Measurements from ENCODE around the gene RPL10A. TPM values are rescaled to one million over a fixed set of nuclear protein-coding genes. Genes with fewer than 3 reads are reported as not detected.

RPL10A gene
- total and polyA plus RNA-seq, 7 experiments from 2014 or later, result 1,203 to 2,381 (median 1,713) TPM

Small RNA genes within 50 kb of the gene (microRNA-seq; reads per million reads assigned to microRNA genes)
- not detected for gene MIR7111 (ENCODE audit: borderline microRNAs expressed)

Other genes with a start within 250 kb of the RPL10A start
- gene ZNF76, start 208.7 kb upstream of the RPL10A start, total RNA-seq, result 100 to 1,000 TPM in 2 of 5 experiments, 10 to 100 TPM in 3; 44.4 to 110 (median 77.2) TPM
- 10 to 100 TPM; 20.6 to 42.0 TPM for gene ZNF76, start 208.7 kb upstream of the RPL10A start, polyA plus RNA-seq
- 100 to 1,000 TPM; 219 to 250 (median 225) TPM for gene DEF6, start 170.6 kb upstream of the RPL10A start, total RNA-seq
- gene DEF6, start 170.6 kb upstream of the RPL10A start, polyA plus RNA-seq, result 100 to 1,000 TPM; 113 to 234 TPM
- gene PPARD, start 125.8 kb upstream of the RPL10A start, total RNA-seq, result 10 to 100 TPM; 29.3 to 47.1 (median 36.0) TPM
- 10 to 100 TPM in 1 of 2 donors, 1 to 10 TPM in 1; 7.3 to 20.2 TPM for gene PPARD, start 125.8 kb upstream of the RPL10A start, polyA plus RNA-seq
- 10 to 100 TPM in 1 of 5 experiments, 1 to 10 TPM in 4; 3.1 to 12.0 (median 6.4) TPM for gene FANCE, start 16.1 kb upstream of the RPL10A start, total RNA-seq
- gene FANCE, start 16.1 kb upstream of the RPL10A start, polyA plus RNA-seq, result 1 to 10 TPM; 3.4 to 7.5 TPM
- gene TEAD3, start 28.7 kb downstream of the RPL10A start, total RNA-seq, result under 1 TPM in 3 of 5 experiments, not detected in 2; 0.16 to 0.27 (median 0.24) TPM
- under 1 TPM in 1 of 2 donors, not detected in 1; 0.10 TPM for gene TEAD3, start 28.7 kb downstream of the RPL10A start, polyA plus RNA-seq
- gene TULP1, start 44.5 kb downstream of the RPL10A start, total RNA-seq, result not detected
- gene TULP1, start 44.5 kb downstream of the RPL10A start, polyA plus RNA-seq, result not detected
- gene FKBP5, start 220.5 kb downstream of the RPL10A start, total RNA-seq, result 10 to 100 TPM; 56.7 to 83.3 (median 79.4) TPM
- 100 to 1,000 TPM; 101 to 324 TPM for gene FKBP5, start 220.5 kb downstream of the RPL10A start, polyA plus RNA-seq